Transverse colon (tissue), 4 donors: Measurements from ENCODE around the gene CFLAR.

Experiments
- EP300 ChIP-seq: sonication (generic); formaldehyde crosslinking; IDR thresholded peaks from one replicate; pipeline ENCODE4 v1.6.1; 2017; ENCODE audit warnings: antibody characterized with exemption, low read depth
- POLR2AphosphoS5 ChIP-seq, 3 donors: sonication (generic); formaldehyde crosslinking; IDR thresholded peaks; one replicate each; pipeline ENCODE4 v1.6.1; 2016; ENCODE audit warnings: antibody characterized with exemption in 3 of 3
- TF ChIP-seq, protein P1 (sequence below), 5 experiments: fragments of 200-600 bp in 3 of 5; fragments of 450-650 bp in 2 of 5; sonication (generic) in 3 of 5; IDR thresholded peaks; 1 replicate in 2 of 5; 2 replicates in 3 of 5; pipeline ENCODE4 v1.5.1; 2016 to 2017; ENCODE audit warnings: antibody characterized with exemption in 5 of 5, inconsistent platforms in 3 of 5, mild to moderate bottlenecking in 2 of 5, moderate library complexity in 1 of 5

DNA sequence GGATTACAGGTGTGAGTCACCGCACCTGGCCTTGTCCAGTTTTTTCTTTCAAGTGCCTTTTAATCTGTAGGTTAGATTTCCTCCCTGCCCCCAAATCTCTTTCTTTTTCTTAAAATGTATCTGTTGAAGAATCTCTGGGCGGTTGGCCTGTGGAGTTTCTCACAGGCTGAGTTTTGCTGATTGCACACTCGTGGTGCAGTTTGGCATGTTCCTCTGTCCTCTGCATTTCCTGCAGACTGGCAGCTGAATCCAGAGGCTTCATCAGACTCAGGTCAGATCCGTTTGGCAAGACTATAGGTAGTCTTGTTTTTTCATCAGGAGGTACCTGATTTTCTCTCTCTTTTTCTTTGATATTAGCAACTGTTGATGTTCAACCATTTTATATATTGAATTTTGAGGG, 72.5 kb downstream of the CFLAR start:
- TF ChIP-seq POLR2AphosphoS5 (IDR thresholded peaks at IDR 0.05) = no peak
- TF ChIP-seq, protein P1, sequence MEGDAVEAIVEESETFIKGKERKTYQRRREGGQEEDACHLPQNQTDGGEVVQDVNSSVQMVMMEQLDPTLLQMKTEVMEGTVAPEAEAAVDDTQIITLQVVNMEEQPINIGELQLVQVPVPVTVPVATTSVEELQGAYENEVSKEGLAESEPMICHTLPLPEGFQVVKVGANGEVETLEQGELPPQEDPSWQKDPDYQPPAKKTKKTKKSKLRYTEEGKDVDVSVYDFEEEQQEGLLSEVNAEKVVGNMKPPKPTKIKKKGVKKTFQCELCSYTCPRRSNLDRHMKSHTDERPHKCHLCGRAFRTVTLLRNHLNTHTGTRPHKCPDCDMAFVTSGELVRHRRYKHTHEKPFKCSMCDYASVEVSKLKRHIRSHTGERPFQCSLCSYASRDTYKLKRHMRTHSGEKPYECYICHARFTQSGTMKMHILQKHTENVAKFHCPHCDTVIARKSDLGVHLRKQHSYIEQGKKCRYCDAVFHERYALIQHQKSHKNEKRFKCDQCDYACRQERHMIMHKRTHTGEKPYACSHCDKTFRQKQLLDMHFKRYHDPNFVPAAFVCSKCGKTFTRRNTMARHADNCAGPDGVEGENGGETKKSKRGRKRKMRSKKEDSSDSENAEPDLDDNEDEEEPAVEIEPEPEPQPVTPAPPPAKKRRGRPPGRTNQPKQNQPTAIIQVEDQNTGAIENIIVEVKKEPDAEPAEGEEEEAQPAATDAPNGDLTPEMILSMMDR (IDR thresholded peaks at IDR 0.05) = no peak
- TF ChIP-seq EP300 = no peak
